HCT116 (cell line): ENCODE results near the gene RECQL5.

ENCODE experiments used
- POLR2AphosphoS5 ChIP-seq: IDR thresholded peaks from 2 replicates; pipeline ENCODE4 v1.6.1; 2011; ENCODE audit warnings: mild to moderate bottlenecking, low read depth, low read length, moderate library complexity
- RAD21 ChIP-seq: IDR thresholded peaks from 2 replicates; pipeline ENCODE4 v1.6.1; 2012; ENCODE audit warnings: low read depth, mild to moderate bottlenecking
- REST ChIP-seq: IDR thresholded peaks from 2 replicates; pipeline ENCODE4 v1.6.1; 2012; ENCODE audit warnings: low read depth
- TF ChIP-seq, protein P1 (sequence below), 3 experiments: fragments of 200-600 bp in 1 of 3; sonication (generic) in 1 of 3; IDR thresholded peaks in 2 of 3; conservative IDR thresholded peaks in 1 of 3; 2 replicates each; pipeline ENCODE4 v1.5.1; 2012 to 2017; ENCODE audit warnings: low read depth in 2 of 3, low read length in 2 of 3, antibody characterized with exemption in 1 of 3, borderline replicate concordance in 1 of 3, control low read depth in 1 of 3, mild to moderate bottlenecking in 1 of 3, mixed read lengths in 1 of 3, mixed run types in 1 of 3, moderate library complexity in 1 of 3; ENCODE audit not compliant: insufficient read depth in 1 of 3

DNA sequence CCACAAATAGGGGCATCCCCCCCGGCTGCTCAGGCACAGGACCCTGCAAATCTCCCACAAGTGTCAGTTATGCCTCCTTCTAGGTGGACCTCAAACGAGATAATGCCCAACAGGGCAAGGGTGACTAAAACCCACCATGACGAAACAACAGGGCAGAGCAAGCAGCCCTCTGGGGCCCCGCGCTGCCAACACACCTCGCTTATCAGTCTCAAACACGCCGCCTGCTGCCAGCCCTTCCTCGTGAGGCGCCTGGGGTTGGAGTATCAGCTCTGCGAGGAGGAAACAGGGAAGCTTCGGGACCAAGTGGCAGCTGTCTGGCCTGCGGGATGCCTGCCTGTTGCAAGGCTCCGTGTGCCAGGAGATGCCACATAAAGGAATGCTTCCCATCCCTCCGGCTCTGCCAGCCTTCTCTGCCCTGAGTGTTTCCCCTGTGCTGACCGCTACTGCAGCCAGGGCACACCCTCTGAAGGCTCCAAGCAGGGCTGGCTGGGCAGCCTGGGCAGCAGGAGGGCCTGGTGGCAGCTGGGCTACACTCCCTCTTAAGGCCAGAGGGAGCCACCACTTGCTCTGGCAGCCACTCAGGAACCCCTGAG, 31.2 kb downstream of the RECQL5 start:
- TF ChIP-seq RAD21 (no peak), REST (no peak), POLR2AphosphoS5 (no peak)
- TF ChIP-seq, protein P1, sequence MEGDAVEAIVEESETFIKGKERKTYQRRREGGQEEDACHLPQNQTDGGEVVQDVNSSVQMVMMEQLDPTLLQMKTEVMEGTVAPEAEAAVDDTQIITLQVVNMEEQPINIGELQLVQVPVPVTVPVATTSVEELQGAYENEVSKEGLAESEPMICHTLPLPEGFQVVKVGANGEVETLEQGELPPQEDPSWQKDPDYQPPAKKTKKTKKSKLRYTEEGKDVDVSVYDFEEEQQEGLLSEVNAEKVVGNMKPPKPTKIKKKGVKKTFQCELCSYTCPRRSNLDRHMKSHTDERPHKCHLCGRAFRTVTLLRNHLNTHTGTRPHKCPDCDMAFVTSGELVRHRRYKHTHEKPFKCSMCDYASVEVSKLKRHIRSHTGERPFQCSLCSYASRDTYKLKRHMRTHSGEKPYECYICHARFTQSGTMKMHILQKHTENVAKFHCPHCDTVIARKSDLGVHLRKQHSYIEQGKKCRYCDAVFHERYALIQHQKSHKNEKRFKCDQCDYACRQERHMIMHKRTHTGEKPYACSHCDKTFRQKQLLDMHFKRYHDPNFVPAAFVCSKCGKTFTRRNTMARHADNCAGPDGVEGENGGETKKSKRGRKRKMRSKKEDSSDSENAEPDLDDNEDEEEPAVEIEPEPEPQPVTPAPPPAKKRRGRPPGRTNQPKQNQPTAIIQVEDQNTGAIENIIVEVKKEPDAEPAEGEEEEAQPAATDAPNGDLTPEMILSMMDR (IDR thresholded peaks at IDR 0.05 in 2 of 3, conservative IDR thresholded peaks at IDR 0.05 in 1 of 3; ENCODE audit: borderline replicate concordance in 1 of 3, insufficient read depth in 1 of 3, low read depth in 2 of 3, low read length in 2 of 3), result no peak
